GM12801 (cell line): ENCODE measurements around the gene CNTNAP4.

Source experiments
- TF ChIP-seq, protein P1 (sequence below): IDR thresholded peaks from one replicate; pipeline ENCODE4 v1.5.1; 2011; ENCODE audit warnings: control low read depth; ENCODE audit not compliant: insufficient read length; ENCODE audit errors: extremely low read depth

The CNTNAP4 gene

GRCh38 chr16:76276745-76277438 lies at the start of gene CNTNAP4:
CNTNAP4 (plus strand) TSS chr16:76277401; CDS start chr16:76277663, 262 bp downstream.
- TF ChIP-seq, protein P1, sequence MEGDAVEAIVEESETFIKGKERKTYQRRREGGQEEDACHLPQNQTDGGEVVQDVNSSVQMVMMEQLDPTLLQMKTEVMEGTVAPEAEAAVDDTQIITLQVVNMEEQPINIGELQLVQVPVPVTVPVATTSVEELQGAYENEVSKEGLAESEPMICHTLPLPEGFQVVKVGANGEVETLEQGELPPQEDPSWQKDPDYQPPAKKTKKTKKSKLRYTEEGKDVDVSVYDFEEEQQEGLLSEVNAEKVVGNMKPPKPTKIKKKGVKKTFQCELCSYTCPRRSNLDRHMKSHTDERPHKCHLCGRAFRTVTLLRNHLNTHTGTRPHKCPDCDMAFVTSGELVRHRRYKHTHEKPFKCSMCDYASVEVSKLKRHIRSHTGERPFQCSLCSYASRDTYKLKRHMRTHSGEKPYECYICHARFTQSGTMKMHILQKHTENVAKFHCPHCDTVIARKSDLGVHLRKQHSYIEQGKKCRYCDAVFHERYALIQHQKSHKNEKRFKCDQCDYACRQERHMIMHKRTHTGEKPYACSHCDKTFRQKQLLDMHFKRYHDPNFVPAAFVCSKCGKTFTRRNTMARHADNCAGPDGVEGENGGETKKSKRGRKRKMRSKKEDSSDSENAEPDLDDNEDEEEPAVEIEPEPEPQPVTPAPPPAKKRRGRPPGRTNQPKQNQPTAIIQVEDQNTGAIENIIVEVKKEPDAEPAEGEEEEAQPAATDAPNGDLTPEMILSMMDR, result no peak

DNA sequence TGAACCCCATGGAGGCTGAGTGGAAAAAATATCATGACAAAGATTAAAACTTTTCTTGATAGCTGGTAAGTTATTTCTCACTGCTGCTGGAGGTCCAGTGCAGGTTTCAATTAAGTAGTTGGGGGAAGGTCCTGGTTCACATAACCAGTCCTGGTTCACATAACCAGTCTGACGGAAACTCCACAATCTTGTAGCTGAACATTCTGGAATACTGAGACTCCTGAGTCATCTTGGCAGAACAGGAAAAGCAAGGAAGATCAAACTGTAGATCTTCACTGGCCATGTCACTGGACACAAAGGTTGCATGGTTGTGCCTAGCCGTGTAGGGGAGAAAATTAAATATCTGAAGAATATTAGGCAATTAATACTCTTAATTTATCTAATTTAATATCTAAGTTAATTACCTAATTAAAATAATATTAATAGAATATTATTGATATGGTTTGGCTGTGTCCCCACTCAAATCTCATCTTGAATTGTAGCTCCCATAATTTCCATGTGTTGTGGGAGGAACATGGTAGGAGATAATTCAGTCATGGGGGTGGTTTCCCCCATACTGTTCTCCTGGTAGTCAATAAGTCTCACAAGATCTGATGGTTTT lies 48.6 kb upstream of the CNTNAP4 start:
- TF ChIP-seq, protein P1, result no peak

DNA sequence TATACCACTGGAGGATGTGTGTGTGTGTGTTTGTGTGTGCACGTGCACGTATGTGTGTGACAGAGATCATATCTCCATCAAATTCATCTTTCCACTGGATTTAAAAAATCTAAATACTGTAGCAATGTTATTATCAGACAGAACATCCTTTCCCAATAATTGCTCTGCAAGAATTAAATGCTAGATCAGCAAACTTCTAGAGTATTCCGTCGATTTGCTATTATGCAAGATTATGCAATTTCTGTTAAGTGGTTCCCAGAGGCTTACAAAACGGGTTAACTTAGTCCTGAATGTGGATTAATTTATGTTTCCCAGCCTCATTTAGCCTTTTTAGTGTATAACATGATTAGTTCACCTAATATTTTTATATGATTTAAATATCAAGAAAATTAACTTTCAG lies 44.5 kb upstream of the CNTNAP4 start:
- TF ChIP-seq, protein P1, result no peak

DNA sequence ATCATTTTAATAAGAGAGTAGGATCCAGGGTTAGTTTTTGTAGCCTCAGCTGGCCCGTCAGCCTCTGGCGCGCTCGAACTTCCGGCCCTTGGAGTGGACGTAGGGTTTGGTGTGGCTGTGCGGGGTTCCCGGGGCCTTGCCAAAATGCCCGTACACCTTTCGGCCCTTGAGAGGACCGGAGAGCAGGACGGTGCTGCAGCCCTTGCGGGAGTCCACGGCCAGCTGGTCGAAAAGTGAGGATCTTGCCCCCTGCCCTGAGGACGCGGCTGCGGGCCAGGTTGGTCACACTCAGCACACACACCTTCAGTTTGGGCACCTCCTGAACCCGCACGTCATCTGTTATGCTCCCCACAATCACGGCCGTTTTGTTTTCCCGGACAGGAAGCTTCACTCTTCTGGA lies 42.2 kb upstream of the CNTNAP4 start:
- TF ChIP-seq, protein P1, result no peak

DNA sequence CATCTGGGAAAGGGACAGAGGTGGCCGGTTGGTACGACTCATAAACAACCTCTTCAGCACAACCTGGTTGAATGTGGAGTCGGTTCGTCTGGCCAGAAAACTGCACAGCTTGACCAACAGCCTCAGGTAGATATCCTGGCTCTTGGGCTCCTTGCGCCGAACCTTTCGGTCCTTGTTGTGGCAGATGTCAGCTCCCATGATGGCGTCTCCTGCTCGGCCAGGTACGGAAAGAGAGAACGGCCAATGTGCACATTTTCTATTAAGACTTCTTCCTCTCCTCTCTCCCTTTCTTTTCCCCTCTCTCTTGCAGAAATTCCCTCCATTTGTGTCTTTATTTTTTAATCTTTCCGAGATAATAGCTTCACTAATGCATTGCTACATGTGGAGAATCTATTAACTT lies 41.8 kb upstream of the CNTNAP4 start:
- TF ChIP-seq, protein P1, result no peak

DNA sequence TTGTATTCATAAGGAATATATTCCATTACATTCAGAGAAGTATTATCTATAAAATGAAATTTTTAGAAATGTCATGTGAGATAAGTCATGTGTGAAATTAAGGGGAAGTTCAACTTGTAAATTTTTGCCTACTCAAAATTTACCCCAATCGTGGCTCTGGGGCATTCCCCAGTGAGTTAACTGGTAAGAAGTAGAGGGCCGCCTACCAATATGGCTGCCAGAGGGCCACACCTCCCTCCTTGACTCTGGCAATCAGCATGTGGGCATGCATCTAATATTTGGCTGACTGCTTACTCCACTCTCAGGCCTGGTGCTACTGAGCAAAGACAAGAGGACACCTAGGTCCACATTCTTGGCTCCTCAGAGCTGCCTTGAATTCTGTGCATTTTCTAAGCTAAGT lies 39.7 kb upstream of the CNTNAP4 start:
- TF ChIP-seq, protein P1, result no peak

DNA sequence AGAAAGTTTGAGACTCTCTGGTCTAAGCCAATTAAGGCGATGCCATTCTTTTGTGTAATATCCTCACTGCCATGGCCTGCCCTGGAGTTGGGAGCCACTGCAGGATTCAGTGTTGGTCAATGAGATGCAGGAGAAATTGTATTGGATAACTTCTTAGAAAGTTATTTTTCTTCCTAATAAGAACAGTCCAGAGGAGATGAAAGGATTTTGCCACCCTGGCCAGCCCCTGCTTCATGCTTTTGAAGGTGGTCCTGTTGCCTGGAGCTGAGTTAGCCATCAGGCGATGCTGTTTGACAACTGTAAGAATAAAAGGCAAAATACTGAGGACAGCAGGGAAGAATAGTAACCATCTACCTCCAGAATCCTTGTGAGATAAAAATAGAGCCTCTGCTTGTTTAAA lies 35.4 kb upstream of the CNTNAP4 start:
- TF ChIP-seq, protein P1, result no peak
